ENCODE measurements around the gene SUCNR1. TPM values are rescaled to one million over a fixed set of nuclear protein-coding genes. Genes with fewer than 3 reads are reported as not detected.
"Not testable (repeated sequence)": the region's sequence is repeated elsewhere in the genome, so short reads cannot be mapped to it uniquely, and the experiment has no call there.

The SUCNR1 gene
- polyA plus RNA-seq, 1 donor from 2014 or later = not detected

DNA sequence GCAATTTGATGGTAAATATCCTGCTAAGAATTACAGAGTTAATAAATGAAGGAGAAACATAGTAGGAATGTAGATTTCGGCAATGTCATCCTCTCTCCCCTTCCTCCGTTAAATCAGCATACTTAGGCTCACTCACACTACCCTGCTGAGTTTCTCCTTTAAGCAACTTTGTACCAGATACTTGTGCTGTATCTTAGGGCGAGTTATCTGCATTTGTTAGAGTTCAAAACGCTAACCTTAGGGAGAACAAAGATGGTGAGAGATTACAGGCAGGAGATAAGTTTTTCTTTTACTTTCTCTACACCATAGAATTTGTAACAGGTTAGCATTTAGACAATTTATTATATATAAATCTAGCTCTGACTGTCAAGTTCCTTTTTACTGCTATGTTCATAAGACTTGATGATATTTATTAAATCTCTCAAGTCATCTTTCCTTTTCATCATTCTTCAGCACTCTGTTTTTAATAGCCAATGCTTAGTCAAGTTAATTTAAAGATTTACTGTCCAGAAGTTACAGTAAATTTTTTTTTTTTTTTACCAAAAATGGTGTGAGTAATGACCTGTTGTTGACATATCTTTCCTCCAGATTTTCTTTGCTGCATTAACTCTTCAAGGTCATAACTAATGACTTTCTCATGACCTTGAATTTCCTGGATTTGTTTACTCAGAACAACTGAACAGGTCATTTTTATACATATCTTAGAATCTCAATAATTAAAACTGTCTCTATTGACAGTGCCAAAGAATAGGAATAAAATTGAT, 22.2 kb downstream of the SUCNR1 start:
- H2AFZ ChIP-seq (ENCODE audit: low read depth, low read length) = no peak overlapping the region
- H3K9ac ChIP-seq (ENCODE audit: low read length) = no peak overlapping the region
- no peak overlapping the region for H3K4me3 ChIP-seq (ENCODE audit: low read length)
- H4K20me1 ChIP-seq (ENCODE audit: insufficient read depth) = no peaks in the 10 kb centered on the region
- H3K27ac ChIP-seq (ENCODE audit: low read length) = no peak overlapping the region
- H3K4me2 ChIP-seq (ENCODE audit: low read length) = no peak overlapping the region
- no peaks in the 10 kb centered on the region for H3F3A ChIP-seq (ENCODE audit: insufficient read depth, low read length, poor library complexity, severe bottlenecking)
- H3K36me3 ChIP-seq (ENCODE audit: insufficient read depth, low read length) = no peaks in the 10 kb centered on the region
- H3K27me3 ChIP-seq (ENCODE audit: insufficient read depth, low read depth, low read length) = no peaks in the 10 kb centered on the region
- no peaks in the 10 kb centered on the region for H3K9me3 ChIP-seq (ENCODE audit: low read length)
- no peaks in the 10 kb centered on the region for H3K79me2 ChIP-seq (replicated peaks; ENCODE audit: insufficient read depth, low read length)
- H3K9me2 ChIP-seq (ENCODE audit: insufficient read depth, low read length) = no peaks in the 10 kb centered on the region
- TF ChIP-seq, protein P1, sequence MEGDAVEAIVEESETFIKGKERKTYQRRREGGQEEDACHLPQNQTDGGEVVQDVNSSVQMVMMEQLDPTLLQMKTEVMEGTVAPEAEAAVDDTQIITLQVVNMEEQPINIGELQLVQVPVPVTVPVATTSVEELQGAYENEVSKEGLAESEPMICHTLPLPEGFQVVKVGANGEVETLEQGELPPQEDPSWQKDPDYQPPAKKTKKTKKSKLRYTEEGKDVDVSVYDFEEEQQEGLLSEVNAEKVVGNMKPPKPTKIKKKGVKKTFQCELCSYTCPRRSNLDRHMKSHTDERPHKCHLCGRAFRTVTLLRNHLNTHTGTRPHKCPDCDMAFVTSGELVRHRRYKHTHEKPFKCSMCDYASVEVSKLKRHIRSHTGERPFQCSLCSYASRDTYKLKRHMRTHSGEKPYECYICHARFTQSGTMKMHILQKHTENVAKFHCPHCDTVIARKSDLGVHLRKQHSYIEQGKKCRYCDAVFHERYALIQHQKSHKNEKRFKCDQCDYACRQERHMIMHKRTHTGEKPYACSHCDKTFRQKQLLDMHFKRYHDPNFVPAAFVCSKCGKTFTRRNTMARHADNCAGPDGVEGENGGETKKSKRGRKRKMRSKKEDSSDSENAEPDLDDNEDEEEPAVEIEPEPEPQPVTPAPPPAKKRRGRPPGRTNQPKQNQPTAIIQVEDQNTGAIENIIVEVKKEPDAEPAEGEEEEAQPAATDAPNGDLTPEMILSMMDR (IDR thresholded peaks at IDR 0.05; ENCODE audit: poor library complexity, severe bottlenecking) = no peak
- no peak for TF ChIP-seq TAF1 (IDR thresholded peaks at IDR 0.05; ENCODE audit: low read depth)
- no peak for TF ChIP-seq EZH2 (IDR thresholded peaks at IDR 0.05; ENCODE audit: borderline replicate concordance, insufficient read depth, low read length, poor library complexity, severe bottlenecking)
- TF ChIP-seq, protein P2, sequence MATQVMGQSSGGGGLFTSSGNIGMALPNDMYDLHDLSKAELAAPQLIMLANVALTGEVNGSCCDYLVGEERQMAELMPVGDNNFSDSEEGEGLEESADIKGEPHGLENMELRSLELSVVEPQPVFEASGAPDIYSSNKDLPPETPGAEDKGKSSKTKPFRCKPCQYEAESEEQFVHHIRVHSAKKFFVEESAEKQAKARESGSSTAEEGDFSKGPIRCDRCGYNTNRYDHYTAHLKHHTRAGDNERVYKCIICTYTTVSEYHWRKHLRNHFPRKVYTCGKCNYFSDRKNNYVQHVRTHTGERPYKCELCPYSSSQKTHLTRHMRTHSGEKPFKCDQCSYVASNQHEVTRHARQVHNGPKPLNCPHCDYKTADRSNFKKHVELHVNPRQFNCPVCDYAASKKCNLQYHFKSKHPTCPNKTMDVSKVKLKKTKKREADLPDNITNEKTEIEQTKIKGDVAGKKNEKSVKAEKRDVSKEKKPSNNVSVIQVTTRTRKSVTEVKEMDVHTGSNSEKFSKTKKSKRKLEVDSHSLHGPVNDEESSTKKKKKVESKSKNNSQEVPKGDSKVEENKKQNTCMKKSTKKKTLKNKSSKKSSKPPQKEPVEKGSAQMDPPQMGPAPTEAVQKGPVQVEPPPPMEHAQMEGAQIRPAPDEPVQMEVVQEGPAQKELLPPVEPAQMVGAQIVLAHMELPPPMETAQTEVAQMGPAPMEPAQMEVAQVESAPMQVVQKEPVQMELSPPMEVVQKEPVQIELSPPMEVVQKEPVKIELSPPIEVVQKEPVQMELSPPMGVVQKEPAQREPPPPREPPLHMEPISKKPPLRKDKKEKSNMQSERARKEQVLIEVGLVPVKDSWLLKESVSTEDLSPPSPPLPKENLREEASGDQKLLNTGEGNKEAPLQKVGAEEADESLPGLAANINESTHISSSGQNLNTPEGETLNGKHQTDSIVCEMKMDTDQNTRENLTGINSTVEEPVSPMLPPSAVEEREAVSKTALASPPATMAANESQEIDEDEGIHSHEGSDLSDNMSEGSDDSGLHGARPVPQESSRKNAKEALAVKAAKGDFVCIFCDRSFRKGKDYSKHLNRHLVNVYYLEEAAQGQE (IDR thresholded peaks at IDR 0.05; ENCODE audit: borderline replicate concordance) = no peak
- no peak for TF ChIP-seq MXI1 (conservative IDR thresholded peaks at IDR 0.05; ENCODE audit: poor library complexity, severe bottlenecking)
- TF ChIP-seq POLR2AphosphoS5 (IDR thresholded peaks at IDR 0.05) = no peak

DNA sequence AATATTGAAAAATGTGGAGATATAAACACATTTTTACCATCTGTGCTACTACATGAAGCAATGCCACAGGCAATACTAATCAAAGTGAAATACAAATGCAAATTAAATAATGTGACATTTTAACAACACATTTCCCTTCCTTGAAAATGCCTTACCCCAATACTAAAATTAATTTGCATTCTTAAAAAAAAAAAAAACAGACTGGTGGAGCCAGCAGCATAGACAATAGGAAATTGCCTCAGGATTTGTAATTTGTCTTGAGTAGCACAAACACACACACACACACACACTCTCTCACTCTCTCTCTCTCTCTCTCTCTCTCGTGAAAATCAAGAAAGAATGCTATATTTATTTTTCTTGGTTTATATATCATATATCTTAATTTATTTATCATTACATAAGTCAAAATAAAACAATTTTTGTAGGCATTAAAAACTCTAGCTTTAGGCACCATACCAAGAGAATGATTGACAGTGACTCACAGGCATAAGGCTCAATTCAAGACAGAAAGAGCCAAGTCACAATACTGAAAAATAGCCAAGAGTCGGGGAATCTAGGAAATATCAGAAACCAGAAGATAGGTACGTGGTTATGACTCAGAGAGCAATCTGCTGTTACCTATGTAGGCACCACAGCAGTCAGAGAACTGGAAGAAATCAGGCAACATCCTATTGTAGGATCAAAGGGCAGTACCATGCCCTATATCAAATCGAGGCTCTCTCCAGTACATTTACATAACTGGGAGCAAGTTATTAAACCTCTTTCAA, 23.0 kb downstream of the SUCNR1 start:
- Histone ChIP-seq H3K36me3 (ENCODE audit: insufficient read depth, low read length) (no peaks in the 10 kb centered on the region), H4K20me1 (ENCODE audit: insufficient read depth) (no peaks in the 10 kb centered on the region), H3K9ac (ENCODE audit: low read length) (no peak overlapping the region), H2AFZ (ENCODE audit: low read depth, low read length) (no peak overlapping the region), H3K79me2 (replicated peaks; ENCODE audit: insufficient read depth, low read length) (no peaks in the 10 kb centered on the region), H3K9me3 (ENCODE audit: low read length) (no peaks in the 10 kb centered on the region), H3F3A (ENCODE audit: insufficient read depth, low read length, poor library complexity, severe bottlenecking) (no peaks in the 10 kb centered on the region), H3K27me3 (ENCODE audit: insufficient read depth, low read depth, low read length) (no peaks in the 10 kb centered on the region), H3K27ac (ENCODE audit: low read length) (no peak overlapping the region), H3K9me2 (ENCODE audit: insufficient read depth, low read length) (no peaks in the 10 kb centered on the region), H3K4me2 (ENCODE audit: low read length) (no peak overlapping the region), H3K4me3 (ENCODE audit: low read length) (no peak overlapping the region)
- no peak for TF ChIP-seq EP300 (conservative IDR thresholded peaks at IDR 0.05; ENCODE audit: poor library complexity, severe bottlenecking)
- no peak for TF ChIP-seq EZH2 (IDR thresholded peaks at IDR 0.05; ENCODE audit: borderline replicate concordance, insufficient read depth, low read length, poor library complexity, severe bottlenecking)
- TF ChIP-seq, protein P2 (IDR thresholded peaks at IDR 0.05; ENCODE audit: borderline replicate concordance) = no peak

DNA sequence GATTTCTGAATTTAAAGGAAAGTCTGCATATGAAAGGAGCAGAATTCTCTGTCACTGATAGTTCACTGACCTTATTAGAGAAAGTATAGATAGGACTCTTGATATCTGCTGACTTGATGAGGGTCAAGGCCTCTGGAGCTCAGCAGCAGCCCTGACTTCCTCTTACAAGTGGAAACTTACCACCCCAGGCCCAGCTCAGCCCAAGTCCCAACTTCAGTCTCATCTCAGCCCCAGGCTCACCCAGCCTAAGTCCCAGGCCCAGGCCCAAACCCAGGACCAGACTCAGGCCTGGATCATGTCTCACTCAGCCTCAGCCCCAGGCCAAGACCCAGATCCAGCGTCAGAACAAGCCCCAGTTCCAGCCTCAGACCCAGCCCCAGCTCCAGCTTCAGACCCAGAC, 24.7 kb downstream of the SUCNR1 start:
- H3K79me2 ChIP-seq (replicated peaks; ENCODE audit: insufficient read depth, low read length); H3K9me2 ChIP-seq (ENCODE audit: insufficient read depth, low read length); H3K9me3 ChIP-seq (ENCODE audit: low read length); H3K4me3 ChIP-seq (ENCODE audit: low read length); H3F3A ChIP-seq (ENCODE audit: insufficient read depth, low read length, poor library complexity, severe bottlenecking); H3K9ac ChIP-seq (ENCODE audit: low read length); H3K27ac ChIP-seq (ENCODE audit: low read length); H3K27me3 ChIP-seq (ENCODE audit: insufficient read depth, low read depth, low read length); H3K4me2 ChIP-seq (ENCODE audit: low read length); H2AFZ ChIP-seq (ENCODE audit: low read depth, low read length); H3K36me3 ChIP-seq (ENCODE audit: insufficient read depth, low read length); H4K20me1 ChIP-seq (ENCODE audit: insufficient read depth): not testable (repeated sequence)
